SKM-1 (cell line): ENCODE data around the gene NT5E.
"Not testable (repeated sequence)": the region's sequence is repeated elsewhere in the genome, so short reads cannot be mapped to it uniquely, and the experiment has no call there.

Experiments used
- DNase-seq: peaks from one replicate; lab custom pipeline; 2025; ENCODE audit not compliant: unreplicated experiment; lab: John Stamatoyannopoulos, UW

The NT5E gene

DNA sequence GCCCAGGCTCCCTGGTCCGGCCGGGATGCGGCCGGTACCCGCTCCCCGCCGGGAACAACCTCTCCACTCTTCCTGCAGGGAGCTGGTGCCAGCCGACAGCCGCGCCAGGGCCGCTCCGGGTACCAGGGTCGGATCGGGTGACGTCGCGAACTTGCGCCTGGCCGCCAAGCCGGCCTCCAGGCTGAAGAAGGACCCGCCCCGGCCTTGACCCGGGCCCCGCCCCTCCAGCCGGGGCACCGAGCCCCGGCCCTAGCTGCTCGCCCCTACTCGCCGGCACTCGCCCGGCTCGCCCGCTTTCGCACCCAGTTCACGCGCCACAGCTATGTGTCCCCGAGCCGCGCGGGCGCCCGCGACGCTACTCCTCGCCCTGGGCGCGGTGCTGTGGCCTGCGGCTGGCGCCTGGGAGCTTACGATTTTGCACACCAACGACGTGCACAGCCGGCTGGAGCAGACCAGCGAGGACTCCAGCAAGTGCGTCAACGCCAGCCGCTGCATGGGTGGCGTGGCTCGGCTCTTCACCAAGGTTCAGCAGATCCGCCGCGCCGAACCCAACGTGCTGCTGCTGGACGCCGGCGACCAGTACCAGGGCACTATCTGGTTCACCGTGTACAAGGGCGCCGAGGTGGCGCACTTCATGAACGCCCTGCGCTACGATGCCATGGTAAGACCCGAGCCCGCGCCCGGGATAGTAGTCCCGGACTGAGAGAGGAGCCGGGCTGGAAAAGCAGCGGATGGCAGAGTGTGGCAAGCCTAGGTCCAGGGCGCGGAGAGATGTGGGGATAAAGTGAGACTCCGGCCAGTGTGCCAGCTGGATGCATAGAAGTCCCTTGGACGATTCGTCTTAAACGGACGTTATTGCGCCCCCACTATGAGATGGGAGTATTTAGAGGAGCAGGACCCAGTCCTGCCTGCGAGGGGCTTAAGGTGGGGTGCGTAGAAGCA is at the start of gene NT5E:
Gene NT5E, plus strand, starts transcription at position 266 of the 942 bp plus-strand sequence. Its CDS starts 57 bp downstream, at position 323.
- no peak for DNase-seq

GRCh38 chr6:85400331-85400730 is 49.6 kb upstream of the NT5E start:
- no peak for DNase-seq

- DNase-seq = no peak
Observed at GRCh38 chr6:85401186-85402021, 48.5 kb upstream of the NT5E start.

DNA sequence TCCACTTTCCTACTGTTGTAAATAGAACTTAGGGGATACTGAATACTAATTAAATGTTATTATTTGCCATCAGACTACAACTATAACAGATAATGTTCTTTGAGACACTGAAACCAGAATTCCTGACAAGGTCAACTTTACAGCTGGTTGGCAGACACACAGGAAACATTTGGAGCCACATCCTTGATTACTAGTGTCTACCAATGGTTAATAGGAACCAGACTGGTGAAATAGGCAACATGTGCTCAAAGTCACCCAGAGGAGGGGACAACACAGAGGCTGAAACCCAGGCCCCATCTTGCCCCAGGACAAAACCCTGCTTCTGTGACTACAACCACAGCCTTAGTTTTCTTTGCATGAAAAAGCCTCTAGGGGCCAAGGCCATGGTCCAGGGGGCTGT is 47.8 kb upstream of the NT5E start:
- DNase-seq = no peak

DNA sequence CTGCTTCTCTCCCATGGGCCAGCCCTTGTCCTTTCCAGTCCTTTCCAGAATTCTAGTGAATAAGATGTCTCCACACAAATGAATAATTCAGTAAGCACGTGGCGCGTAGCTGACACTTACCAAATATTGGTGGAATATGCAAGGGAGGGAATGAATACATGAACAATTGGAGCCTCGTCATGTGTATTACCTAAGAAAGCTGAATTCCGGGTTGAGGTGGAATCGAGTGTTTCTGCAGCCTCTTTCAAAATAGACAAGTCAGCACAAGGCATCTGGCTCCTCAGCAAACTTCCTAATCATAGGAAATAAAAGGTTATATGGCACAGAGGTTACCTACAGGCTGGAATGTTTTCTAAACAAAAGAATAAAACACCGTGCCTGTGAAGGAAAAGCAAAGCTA is 47.0 kb upstream of the NT5E start:
- DNase-seq = no peak

- DNase-seq = no peak
Observed at GRCh38 chr6:85403331-85404015, 46.4 kb upstream of the NT5E start.

DNA sequence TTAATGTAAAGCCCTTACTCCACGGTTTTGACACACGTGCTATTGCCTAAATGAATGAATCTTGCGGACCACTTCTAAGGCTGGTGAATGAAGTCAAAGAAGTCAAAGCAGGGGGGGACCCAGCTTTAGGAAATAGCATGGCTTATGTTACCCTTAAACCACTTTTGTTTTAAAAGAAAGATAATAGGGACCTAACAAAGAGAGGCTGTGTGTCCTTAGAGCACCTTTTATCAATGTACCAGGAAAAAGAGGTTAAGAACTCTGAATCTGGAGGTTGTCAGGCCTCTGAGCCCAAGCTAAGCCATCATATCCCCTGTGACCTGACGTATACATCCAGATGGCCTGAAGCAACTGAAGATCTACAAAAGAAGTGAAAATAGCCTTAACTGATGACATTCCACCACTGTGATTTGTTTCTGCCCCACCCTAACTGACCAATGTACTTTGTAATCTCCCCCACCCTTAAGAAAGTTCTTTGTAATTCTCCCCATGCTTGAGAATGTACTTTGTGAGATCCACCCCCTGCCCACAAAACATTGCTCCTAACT is 45.8 kb upstream of the NT5E start:
- DNase-seq = not testable (repeated sequence)

DNA sequence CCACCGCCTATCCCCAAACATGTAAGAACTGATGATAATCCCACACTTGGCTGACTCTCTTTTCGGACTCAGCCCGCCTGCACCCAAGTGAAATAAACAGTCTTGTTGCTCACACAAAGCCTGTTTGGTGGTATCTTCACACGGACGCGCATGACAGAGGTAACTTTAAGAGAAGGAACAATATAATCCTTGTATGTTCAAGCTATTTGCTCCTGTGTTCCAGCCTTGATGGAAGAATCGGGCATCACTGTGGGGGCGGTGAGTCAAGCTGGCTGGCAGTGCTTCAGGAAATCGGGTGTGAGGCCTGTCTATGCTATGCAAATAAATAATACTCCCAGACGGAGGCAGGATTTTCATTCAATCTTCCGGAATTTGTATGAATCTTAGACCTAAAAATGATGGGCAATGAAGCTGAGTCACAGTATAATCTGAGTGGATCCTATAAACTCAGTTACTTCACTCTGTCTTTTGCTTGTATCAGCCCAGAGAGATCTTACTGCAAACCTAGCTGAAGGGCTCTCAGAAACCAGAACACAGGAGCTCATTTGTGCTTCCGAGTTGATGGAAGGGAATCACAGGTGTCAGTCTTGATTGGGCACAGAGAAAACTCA is 45.2 kb upstream of the NT5E start:
- no peak for DNase-seq

GRCh38 chr6:85405175-85405852 is 44.6 kb upstream of the NT5E start:
- DNase-seq = no peak

DNA sequence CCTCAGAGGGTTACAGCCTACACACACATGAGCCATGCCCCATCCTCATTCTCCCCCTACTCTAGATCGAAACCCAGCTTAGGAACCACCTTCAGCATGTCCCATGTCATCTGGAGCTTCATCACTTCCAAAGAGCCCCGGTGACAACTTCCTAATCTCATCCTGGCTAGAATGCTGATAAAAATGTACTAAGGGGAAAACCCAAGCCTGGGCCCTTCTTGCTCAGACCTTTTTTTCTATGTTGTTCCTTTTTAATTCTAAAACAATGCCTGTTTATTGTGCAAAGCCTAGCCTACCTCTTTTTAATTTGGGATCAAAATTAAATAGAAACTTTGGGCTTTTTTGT is 44.1 kb upstream of the NT5E start:
- DNase-seq = no peak

DNA sequence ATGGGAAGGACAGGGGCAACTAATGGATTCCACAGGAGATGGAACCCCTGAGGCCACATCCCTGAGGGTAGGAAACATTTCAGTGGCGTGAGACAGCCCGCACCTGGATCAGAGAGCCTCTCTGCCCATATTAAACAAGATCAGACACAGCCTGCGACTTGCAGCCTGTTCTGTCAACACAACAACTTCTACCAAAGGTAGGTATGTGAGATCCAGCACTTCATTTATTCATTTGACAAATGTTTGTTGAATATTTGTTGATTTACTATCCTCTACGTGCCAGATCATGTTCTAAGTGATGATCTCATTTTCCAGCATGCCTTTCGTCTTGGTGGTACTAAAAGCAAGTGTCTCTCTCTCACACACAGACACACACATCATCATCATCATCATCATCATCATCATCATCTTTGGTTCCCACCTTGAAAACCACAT is 43.2 kb upstream of the NT5E start:
- no peak for DNase-seq

GRCh38 chr6:85408039-85408438 is 41.8 kb upstream of the NT5E start:
- DNase-seq = no peak

DNA sequence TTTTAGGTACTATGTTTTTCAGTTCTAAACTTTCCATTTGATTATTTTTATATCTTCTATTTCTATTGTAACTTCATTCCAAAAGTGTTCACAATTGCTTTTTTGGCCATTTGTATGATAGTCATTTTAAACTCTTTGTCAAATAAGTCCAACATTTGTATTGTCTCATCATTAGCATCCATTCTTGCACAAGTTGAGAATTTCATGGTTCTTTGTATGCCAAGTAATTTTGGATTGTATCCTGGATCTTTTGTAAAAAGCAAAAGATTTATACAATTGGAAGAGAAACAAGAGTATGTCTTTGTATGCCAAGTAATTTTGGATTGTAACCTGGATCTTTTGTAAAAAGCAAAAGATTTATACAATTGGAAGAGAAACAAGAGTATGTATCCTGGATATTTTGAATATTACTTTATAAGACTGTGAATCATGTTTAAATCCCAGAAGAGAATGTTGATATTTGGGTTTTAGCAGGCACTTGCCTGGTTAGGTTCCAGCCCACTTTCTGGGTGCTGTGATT is 36.9 kb upstream of the NT5E start:
- DNase-seq = no peak

- no peak for DNase-seq
Observed at GRCh38 chr6:85416049-85416448, 33.8 kb upstream of the NT5E start.

- DNase-seq = no peak
Observed at GRCh38 chr6:85416766-85417165, 33.1 kb upstream of the NT5E start.

DNA sequence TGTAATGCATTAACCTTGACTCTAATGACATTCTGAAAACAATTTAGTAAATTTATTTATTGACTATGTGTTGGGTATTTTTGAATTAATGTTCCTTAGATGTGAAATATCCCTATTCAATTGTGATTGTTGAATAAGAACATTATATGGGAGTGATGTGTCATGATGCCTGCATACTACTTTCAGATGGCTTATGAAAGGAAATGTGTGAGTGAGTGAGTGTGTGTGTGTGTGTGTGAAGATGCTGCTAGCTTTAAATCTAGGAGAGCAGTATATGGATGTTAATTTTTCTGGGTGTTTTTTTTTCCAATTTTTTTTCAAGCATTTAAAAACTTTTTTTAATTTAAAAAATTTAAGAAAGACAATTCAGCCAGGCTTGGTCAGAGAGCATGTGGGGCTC is 32.5 kb upstream of the NT5E start:
- DNase-seq = no peak

GRCh38 chr6:85418059-85418458 is 31.8 kb upstream of the NT5E start:
- no peak for DNase-seq

DNA sequence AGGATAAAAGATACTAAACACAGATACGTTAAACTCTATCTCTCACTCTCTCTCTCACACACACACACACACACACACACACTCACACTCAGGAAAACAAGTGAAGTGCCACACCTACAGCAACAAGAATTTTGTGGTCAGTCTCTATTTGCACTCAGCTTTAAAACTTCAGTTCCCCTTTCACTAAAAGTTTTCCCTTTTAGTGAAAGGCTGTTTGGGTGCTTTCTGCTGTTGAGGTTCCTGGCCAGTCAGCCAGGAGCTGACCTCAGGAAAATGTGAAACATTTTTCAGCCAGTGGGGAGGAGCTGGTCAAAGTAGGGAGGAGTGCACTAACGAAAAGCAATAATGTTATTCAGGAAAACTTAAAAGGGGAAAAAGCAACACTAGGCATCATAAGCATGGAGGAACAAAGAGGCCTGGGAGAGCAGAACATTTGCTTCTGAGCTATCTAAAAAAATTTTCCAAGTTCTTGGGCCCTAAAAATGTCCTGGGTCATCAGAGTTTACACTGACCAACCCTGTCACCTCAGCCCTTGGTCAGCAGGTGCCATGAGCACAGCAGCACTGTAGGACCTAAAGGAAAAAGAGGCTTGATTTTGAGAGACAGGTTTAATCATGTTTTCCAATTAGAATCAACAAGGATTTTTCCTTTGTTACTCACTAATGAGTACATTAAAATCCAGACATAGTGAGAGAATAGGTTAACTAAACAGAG is 30.7 kb upstream of the NT5E start:
- DNase-seq = peak; percentile 39

- DNase-seq = no peak
Observed at GRCh38 chr6:85420551-85420950, 29.3 kb upstream of the NT5E start.
